Pulmonary artery endothelial cell (primary cell): ENCODE measurements around the gene ZNF48. TPM values are rescaled to one million over a fixed set of nuclear protein-coding genes. Genes with fewer than 3 reads are reported as not detected.

Experiments
- DNase-seq: peaks from one replicate; pipeline ENCODE4 v3.0.0-alpha.2; 2011; ENCODE audit warnings: low read depth, low spot score
- total RNA-seq: library from RNA; depleted of rRNA; stranded (reverse); fragments of >200 nt; gene quantifications from 2 replicates; pipeline ENCODE4 v1.2.3, GENCODE V29; 2014

ZNF48 gene
- 13.6 and 15.6 TPM in 2 replicates for total RNA-seq

GRCh38 chr16:30395155-30395991 lies at the start of gene ZNF48:
TSS of gene ZNF48 (plus strand) at chr16:30395420. CDS start at chr16:30395795, 375 bp downstream.
- peak; percentile 76 for DNase-seq

DNA sequence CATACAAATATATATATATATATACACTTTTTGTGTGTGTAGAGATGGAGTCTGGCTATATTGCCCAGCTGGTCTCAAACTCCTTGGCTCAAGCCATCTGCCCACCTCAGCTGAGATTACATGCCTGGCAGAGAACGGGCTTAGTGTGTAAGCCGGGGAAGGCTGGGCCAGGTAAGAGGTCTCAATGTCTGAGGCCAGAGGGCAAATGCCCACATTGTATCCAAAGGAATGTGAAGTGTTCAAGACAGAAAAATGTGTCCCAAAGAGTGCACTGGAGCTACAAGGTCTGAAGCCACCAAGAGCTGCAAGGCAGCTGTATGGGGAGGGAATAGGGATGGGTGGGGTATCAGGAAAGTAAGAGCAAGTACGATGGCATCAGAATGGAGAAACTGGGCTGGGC lies 48.9 kb upstream of the ZNF48 start:
- DNase-seq: no peak

- no peak for DNase-seq
Measured at GRCh38 chr16:30348113-30348512, 47.1 kb upstream of the ZNF48 start.

GRCh38 chr16:30348929-30349328 lies 46.3 kb upstream of the ZNF48 start:
- DNase-seq: no peak

DNA sequence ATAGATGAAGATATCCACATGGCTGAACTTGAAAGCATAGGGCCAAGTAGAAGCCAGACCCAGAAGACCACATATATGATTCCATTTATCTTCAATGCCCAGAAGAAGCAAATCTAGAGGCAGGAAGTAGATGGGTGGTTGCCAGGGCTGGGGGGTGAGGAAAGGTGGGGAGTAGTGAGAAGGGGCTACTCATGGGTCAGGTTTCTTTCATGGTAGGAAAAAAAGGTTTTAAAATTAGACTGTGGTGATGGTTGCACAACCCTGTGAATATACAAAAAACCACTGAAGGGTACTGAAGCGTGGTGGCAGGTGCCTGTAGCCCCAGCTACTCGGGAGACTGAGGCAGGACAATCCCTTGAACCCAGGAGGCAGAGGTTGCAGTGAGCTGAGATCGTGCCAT lies 45.5 kb upstream of the ZNF48 start:
- no peak for DNase-seq

GRCh38 chr16:30350134-30350871 lies 44.9 kb upstream of the ZNF48 start:
- no peak for DNase-seq

DNA sequence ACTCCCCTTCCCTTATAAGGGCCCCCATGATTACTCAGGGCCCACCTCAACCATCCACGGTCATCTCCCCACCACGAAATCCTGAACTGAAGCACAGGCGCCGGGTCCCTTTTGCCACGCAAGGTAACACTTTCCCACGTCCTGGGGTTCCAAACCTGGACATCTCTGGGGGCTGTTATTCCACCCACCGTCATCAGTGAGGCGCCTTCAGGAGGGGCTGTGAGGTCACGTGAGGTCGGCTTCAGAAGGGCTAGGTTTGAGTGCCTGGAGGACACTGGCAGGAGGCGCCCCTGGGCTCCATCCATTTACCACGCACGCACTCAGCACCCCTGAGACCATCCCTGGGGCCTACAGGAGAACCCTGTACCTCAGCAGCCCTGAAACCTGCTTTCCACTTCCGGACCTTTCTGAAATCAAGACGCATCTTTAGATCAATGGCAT lies 44.2 kb upstream of the ZNF48 start:
- no peak for DNase-seq

- DNase-seq: peak; percentile 91
Measured at GRCh38 chr16:30351586-30352419, 43.4 kb upstream of the ZNF48 start.

- DNase-seq: no peak
Measured at GRCh38 chr16:30352488-30353401, 42.5 kb upstream of the ZNF48 start.

DNA sequence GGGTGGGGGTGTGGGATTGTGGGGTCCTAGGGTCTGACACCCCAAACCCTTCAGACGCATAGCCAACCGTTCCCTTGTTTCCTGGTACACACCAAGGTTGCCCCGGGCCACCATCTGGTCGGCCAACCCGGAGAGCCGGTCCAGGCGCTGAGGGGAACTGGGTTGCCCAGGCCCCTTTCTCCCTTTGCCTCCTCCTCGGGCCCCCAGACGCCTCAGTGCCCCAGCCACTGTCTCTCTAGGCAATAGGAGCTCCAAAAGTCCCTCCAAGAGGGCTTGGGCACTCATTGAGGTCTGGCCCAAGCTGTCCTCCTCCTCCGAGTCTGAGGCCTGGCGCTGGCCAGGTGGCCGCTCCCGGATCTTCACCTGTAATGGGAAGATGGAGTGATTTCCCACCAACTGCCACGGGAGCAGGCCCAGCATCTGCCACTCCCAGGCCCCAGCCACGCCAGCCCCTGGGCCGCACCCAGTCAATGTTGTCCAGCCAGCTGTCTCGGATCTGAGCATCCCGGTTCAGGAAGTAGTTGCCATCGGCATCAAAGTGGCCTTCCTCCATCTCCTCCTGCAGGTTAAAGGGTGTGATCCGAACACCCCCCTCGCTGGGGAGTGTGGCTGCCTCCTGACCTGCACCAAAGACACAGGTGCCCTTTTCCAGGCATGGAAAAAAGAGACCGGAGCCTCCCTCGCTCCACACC lies 41.6 kb upstream of the ZNF48 start:
- DNase-seq: no peak

GRCh38 chr16:30354423-30355143 lies 40.6 kb upstream of the ZNF48 start:
- no peak for DNase-seq

DNA sequence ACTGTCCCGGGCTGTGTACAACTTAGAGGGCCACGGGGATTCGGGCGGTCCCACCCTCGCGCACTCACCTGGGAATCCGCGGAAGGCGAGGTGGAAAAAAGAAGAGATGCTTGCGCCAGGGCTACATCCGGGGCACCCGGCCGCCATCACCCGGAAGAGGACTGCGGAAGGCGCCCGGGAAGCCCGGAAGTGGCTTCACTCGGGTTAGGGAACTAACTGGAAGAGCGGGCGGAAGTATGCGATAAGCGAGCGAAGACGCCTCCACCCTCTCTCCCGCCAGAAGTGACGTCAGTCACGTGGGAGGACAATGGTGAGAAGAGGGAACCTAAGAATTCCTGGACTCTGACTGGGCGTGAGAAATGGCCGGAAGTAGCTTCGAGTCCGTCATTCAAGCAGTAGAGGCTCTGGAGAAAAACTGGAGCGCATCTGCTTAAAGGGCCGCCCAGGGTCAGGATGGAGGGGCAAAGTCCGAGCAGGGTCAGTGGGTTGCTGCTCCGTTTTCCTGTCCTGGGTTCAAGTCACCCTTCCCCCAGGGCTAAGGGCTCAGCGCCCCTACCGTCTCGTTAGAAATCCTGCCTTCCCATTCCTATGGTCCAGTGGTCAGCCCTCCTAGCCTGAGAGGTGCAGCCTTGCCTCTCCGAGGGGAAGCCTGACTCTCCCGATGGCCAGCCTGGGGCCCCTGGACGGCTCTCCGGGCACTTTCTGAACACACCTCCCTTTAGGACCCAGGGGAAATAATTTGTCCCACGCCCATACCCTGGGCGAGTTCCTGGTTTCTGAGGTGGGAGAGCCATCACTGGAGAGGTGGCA lies 39.9 kb upstream of the ZNF48 start, which contains the start of gene CD2BP2:
TSS of gene CD2BP2 (minus strand) at position 165 of the 810 bp plus-strand sequence. CDS start 627 bp downstream, outside the sequence.
- peak; percentile 98 for DNase-seq

- no peak for DNase-seq
Measured at GRCh38 chr16:30355954-30356308, 39.3 kb upstream of the ZNF48 start.

- no peak for DNase-seq
Measured at GRCh38 chr16:30356401-30357084, 38.7 kb upstream of the ZNF48 start.

DNA sequence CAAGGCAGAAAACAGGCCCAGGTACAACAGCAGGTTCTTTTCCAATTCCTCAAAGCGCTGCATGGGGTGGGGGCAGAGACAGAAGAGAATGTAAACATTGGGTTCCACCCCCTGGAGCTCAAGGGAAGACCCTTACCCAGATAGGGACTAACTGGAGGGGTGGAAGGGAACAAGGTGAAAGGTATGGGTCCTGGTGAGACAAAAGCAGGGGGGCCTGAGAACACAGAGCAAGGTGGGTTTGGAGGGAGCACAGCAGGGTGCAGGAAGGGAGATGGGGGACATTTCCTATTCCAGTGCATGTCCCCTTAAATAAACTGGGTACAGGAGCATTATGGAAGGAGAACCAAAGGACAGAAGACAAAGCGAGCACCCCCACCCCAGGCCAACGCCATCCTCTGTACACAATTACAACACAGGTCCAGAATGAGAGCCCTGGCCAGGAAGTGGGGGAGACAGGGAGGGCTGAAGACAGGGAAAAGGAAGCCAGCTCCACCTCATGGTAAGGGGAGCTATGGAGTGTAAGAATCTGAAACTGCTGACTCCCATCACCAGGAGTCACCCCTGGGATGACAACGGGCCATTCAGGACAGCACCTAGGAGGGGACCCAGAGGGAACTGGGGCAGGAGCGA lies 38.0 kb upstream of the ZNF48 start:
- no peak for DNase-seq

DNA sequence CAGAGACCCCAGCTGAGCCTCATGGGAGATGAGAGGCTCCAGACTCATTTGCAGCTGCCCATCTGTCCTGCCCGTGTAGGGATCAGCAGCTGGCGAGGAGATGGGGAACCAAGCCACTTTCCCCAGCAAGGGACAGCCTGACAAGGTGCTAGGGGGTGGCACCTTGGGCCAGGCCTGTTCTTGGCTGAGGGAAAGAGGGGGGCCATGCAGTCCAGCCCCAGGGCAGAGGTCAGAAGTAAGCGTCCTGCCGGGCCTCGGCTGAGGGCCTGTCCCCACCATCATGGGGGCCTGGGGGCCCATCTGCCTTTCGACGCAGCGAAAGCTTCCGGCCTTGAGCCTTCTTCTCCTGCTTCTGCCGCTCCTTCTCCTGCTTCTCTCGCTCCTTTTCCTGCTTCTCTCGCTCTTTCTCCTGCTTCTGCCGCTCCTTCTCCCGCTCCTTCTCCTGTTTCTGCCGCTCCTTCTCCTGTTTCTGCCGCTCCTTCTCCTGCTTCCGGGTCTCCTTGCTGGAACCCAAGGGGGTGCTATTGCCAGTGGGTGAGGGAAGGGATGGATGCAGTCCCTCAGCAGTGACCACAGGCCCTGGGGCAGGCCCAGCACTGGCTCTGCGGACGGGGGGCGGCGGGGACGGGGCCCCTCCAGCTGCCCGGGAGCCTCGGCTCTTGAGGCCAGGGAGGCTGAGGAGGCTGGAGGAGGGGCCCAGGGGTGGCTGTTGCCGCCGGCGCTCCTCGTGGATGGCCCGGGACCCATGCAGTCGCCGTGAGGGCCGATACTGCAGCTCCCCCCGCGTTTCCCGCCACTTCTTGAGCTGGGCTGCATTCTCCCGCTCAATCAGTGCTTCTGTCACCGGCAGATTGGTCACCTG lies 37.3 kb upstream of the ZNF48 start:
- DNase-seq: no peak

GRCh38 chr16:30358577-30358936 lies 36.7 kb upstream of the ZNF48 start:
- no peak for DNase-seq
